DMS53 treated with DMSO at 0.1 percent for 48 hours (cell line): ENCODE measurements around the gene C1orf141.
A peak's percentile ranks its signal among the peaks of the same experiment; 100 is the strongest.
"Not testable (repeated sequence)": the region's sequence is repeated elsewhere in the genome, so short reads cannot be mapped to it uniquely, and the experiment has no call there.

ENCODE experiments used
- DNase-seq: peaks from one replicate; lab custom pipeline; 2025; ENCODE audit not compliant: unreplicated experiment; lab: John Stamatoyannopoulos, UW

The C1orf141 gene

DNA sequence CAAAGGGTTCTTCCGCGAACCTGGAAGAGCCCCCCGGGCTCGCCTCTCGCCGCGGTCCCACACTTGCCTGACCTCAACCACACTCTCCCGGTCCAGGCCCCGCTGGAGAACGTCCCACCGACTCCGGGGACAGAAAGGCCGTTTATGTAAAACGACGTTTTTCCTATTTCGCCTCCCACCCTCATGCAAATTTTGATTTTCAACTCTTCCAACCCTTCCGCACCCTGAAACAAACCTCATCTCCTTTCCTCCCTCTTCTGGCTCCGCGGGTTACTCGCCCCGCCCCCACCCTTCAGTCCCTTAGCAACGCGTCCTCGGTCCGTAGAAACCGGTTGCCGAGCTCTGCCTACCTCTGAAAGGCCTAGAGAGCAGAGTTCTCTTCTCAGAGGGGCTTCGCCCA is at the start of gene C1orf141:
TSS of gene C1orf141 (minus strand) at position 276 of the 400 bp plus-strand sequence. CDS start 7,730 bp downstream, outside the sequence.
- peak; percentile 28 for DNase-seq

- DNase-seq = no peak
Measured at GRCh38 chr1:67175530-67176087, 40.8 kb upstream of the C1orf141 start.

- DNase-seq = no peak
Measured at GRCh38 chr1:67174716-67175284, 40.0 kb upstream of the C1orf141 start.

DNA sequence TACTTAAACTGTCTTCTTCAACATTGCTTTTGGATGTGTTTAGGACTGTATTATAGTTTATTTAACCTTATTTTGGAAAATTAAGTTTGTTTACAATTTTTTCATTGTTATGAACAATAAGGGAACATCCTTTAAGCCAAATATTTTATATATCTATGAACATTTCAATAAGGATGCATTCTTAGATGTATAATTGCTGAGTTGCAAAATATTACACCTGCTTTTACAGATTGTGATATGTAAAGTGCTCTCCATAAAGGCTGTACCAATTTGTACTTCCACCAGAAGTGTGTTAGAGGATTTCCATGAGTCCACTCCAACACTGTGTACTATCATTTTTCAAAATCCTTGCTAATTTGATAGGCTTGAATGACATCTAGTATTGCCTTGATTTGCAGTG is 39.2 kb upstream of the C1orf141 start:
- no peak for DNase-seq

GRCh38 chr1:67171978-67172377 is 37.2 kb upstream of the C1orf141 start:
- no peak for DNase-seq

- DNase-seq = no peak
Measured at GRCh38 chr1:67171574-67171955, 36.8 kb upstream of the C1orf141 start.

GRCh38 chr1:67170751-67171573 is 36.2 kb upstream of the C1orf141 start:
- no peak for DNase-seq

GRCh38 chr1:67169932-67170331 is 35.2 kb upstream of the C1orf141 start:
- no peak for DNase-seq

DNA sequence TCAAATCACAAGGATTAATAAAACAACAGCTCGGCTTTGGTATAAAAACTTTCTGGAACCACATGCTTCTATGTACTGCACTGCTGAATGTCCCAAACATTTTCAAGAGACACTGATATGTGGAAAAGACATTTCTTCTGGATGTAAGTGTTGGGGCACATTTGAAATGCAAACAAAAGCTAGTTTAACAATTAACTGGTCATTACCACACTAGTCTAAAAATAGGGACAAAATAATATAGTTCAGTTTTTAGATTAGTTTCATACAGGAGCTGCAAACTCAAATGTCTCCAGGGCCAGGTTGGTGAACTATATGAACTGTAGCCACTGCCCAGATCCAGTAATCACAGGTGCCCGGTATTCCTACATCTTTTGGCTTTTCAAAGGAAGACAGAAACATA is 34.7 kb upstream of the C1orf141 start:
- no peak for DNase-seq

DNA sequence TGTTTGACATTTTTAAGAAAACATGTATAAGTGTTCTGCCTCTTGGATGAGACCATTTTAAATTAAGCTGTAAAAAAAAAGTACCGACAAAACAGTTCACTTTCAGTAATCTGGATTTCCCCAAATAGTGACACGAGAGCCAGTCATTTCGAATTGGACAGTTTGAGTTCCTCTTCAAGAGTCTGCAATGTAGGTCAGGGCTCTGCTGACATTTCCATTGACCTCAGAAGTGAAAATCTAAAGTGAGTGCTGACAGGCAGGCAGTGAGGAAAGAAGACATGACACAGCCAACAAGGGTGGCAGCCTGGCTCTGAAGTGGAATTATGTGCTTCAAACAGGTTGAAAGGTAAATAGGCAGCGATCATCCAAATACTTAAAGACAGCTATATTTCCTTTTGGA is 31.4 kb upstream of the C1orf141 start, which contains the start of gene IL23R:
TSS of gene IL23R (plus strand) at position 259 of the 400 bp plus-strand sequence. CDS start 1,667 bp downstream, outside the sequence.
- peak; percentile 82 for DNase-seq

DNA sequence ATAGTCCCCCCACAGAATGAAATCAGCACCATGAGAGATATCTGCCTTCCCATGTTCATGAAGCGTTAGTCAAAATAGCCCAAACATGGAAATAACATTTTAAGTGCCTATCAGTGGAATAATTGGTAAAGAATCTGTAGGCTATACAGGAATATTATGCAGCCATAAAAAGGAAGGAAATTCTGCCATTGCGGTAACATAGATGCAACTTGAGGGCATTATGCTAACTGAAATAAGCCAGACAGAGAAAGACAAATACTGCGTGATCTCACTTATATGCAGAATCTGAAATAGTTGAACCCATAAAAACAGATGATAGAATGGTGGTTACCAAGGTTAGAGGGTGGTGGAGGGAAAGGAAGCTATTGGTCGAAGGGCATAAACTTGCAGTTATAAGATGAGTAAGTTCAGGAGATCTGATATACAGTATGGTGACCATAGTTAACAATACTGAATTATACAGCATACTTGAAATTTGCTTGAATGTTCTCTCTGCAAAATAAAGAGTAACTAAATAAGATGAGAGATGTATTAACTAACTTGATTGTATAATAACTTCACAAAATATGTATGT is 30.8 kb upstream of the C1orf141 start:
- DNase-seq = no peak

- peak; percentile 99 for DNase-seq
Measured at GRCh38 chr1:67162954-67163353, 28.2 kb upstream of the C1orf141 start.

DNA sequence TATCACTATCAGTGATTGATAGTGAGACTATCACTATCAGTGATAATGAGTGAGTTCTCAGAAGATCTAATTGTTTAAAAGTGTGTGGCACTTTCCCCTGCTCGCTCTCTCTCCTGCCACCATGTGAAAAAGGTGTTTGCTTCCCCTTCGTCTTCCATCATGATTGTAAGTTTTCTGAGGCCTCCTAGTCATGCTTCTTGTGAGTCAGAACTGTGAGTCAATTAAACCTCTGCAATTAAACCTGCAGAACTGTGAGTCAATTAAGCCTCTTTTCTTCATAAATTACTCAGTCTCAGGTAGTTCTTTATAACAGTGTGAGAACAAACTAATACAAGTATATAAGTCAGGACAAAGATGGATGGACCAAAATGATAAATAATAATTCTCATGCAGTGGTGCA is 24.5 kb upstream of the C1orf141 start:
- no peak for DNase-seq

DNA sequence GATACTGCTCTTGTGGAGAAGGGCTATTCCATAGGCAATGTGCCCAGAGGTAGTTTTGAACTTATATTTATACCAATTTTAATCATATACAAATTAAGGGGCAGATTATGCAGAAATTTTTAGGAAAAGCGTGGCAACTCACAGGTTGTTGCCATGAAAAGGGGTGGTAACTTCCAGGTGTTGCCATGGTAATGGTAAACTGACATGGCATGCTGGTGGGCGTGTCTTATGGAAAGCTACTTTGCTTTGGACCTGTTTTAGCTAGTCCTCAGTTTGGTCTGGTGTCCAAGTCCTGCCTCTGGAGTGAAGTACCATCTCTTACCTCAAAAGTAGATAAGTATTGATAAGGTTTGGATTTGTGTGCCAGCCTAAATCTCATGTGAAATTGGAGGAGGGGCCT is 23.6 kb upstream of the C1orf141 start:
- no peak for DNase-seq

DNA sequence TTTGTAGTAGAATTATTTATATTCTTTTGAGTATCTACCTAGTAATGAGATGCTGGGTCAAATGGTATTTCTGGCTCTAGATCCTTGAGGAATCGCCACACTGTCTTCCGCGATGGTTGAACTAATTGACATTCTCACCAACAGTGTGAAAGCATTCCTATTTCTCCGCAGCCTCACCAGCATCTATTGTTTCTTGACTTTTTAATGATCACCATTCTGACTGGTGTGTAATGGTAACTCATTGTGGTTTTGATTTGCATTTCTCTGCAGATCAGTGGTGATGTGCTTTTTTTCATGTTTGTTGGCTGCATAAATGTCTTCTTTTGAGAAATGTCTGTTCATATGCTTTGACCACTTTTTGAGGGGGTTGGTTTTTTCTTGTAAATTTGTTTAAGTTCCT is 16.2 kb upstream of the C1orf141 start:
- DNase-seq = no peak

GRCh38 chr1:67149179-67149770 is 14.5 kb upstream of the C1orf141 start:
- peak; percentile 85 for DNase-seq

DNA sequence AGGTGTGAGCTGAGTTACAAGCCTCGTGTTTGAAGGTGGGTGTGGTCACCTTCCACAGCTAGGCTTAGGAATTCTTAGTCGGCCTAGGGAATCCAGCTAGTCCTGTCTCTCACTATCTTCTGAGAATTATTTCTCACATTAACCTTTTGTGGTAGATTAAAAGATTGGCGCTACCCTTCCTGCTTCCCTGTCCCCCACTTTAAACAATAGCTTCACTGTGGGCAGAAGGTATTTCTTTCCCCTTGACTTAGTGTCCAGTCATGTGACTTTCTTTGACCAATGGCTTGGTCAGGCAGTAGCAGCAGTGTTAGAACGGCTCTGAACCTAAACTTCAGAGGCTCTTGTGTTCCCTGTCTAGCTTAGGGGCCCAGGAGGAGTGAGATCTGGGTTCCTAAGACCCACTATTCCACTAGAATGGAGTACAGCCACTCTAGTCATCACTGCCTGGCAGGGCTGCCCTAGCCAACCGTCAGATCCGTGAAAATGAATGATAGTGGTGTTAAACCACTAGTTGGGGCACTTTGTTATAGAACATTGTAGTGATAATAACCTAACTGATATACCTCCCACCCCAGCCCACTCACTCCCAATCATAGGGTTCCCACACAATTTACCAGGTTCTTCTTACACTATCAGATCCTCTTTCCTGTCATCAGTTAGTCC is 13.9 kb upstream of the C1orf141 start:
- DNase-seq = no peak

DNA sequence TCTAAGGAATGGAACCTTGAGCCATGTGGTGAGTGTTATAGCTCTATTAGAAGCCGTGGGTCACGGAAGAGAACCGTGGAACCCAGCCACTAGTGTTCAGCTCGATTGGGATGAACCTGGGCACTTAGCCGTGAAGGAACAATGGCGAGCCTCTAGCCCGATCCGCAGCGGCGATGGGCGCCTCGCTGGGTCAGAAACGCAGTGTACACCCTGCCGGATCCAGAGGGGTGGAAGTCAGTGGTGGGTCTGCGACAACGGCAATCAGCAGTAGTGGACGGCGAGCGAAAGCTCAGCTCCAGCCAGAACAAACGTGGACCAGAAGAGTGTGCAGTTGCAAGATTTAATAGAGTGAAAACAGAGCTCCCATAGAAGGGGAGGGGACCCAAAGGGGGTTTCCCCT is 13.2 kb upstream of the C1orf141 start:
- not testable (repeated sequence) for DNase-seq

- DNase-seq = no peak
Measured at GRCh38 chr1:67146539-67146938, 11.8 kb upstream of the C1orf141 start.

- DNase-seq = no peak
Measured at GRCh38 chr1:67146101-67146500, 11.3 kb upstream of the C1orf141 start.

DNA sequence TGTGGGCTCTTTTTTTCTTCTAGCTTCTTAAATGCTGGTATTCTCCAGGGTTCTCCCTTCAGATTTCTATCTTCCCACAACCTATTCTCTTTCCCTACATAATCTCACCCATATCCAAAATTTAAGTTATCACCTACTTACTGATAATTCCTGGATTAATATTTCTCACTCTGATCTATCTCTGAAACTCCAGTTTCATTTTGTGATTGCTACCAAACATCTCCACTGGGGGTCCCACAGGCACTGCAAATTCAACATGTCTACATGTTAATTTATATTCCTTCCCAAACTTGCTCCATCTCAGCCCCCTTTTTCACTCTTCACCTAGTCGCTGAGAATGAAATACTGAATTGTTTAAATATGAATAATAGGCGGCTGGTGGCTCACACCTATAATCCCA is 9.9 kb upstream of the C1orf141 start:
- no peak for DNase-seq
